ENCODE measurements around the gene SYT14. TPM values are rescaled to one million over a fixed set of nuclear protein-coding genes. Genes with fewer than 3 reads are reported as not detected.

SYT14 gene
- total RNA-seq, 1 experiment from 2014 or later, result 0.07 TPM

- Histone ChIP-seq H3K79me2 (ENCODE audit: insufficient read depth, low read length) (no peaks in the 10 kb centered on the region), H4K20me1 (ENCODE audit: insufficient read depth) (no peaks in the 10 kb centered on the region), H3K27me3 (ENCODE audit: insufficient read depth, low read length) (peaks cover 65% of the 10 kb centered on the region), H3K4me3 (replicated peaks in 1 of 2; ENCODE audit: low read depth in 1 of 2, low read length in 2 of 2) (no peak overlapping the region), H3K9ac (ENCODE audit: low read length) (no peak overlapping the region), H3K9me3 (ENCODE audit: control insufficient read depth in 1 of 2, insufficient read depth in 1 of 2, low read depth in 1 of 2, low read length in 2 of 2) (no peaks in the 10 kb centered on the region), H3K9me2 (ENCODE audit: insufficient read depth) (no peaks in the 10 kb centered on the region), H3K27ac (ENCODE audit: low read depth, low read length) (no peak overlapping the region), H3K4me2 (ENCODE audit: low read length) (no peak overlapping the region), H3K4me1 (ENCODE audit: control insufficient read depth in 1 of 2, insufficient read depth in 2 of 2, low read length in 2 of 2) (no peaks in the 10 kb centered on the region), H2AFZ (ENCODE audit: low read depth, low read length, poor library complexity, severe bottlenecking) (no peak overlapping the region), H3K36me3 (ENCODE audit: control insufficient read depth in 1 of 2, insufficient read depth in 2 of 2, low read length in 2 of 2) (no peaks in the 10 kb centered on the region)
- intact Hi-C loops (cut with micrococcal nuclease), result no loop called here
- CTCF ChIA-PET, result no interaction called here
- RAD21 ChIA-PET (ENCODE audit: low non-redundant PET in 1 of 2, low total read pairs in 2 of 2, uncharacterized antibody in 2 of 2, unreplicated experiment in 2 of 2), result no interaction called here
- DNase-seq (ENCODE audit: low read depth, low spot score) (no peak), ATAC-seq (no peak)
- no peak for TF ChIP-seq ZFX (IDR thresholded peaks at IDR 0.05)
- TF ChIP-seq SIN3A (IDR thresholded peaks at IDR 0.05; ENCODE audit: low read depth), result no peak
- no peak for TF ChIP-seq POLR2AphosphoS5 (IDR thresholded peaks at IDR 0.05; ENCODE audit: low read depth, low read length)
- TF ChIP-seq JUND (IDR thresholded peaks at IDR 0.05), result no peak
- POLR2A ChIA-PET, result no interaction called here
- BruUV-seq (replicated peaks), result no TSS peak
Measured at GRCh38 chr1:209959623-209960022, 21.6 kb downstream of the SYT14 start.

- ATAC-seq (no peak), DNase-seq (ENCODE audit: low read depth, low spot score) (no peak)
- Histone ChIP-seq H2AFZ (ENCODE audit: low read depth, low read length, poor library complexity, severe bottlenecking) (no peak overlapping the region), H3K4me1 (ENCODE audit: control insufficient read depth in 1 of 2, insufficient read depth in 2 of 2, low read length in 2 of 2) (no peaks in the 10 kb centered on the region), H3K4me3 (replicated peaks in 1 of 2; ENCODE audit: low read depth in 1 of 2, low read length in 2 of 2) (no peak overlapping the region), H3K27me3 (ENCODE audit: insufficient read depth, low read length) (peaks cover 61% of the 10 kb centered on the region), H4K20me1 (ENCODE audit: insufficient read depth) (no peaks in the 10 kb centered on the region), H3K79me2 (ENCODE audit: insufficient read depth, low read length) (no peaks in the 10 kb centered on the region), H3K4me2 (ENCODE audit: low read length) (no peak overlapping the region), H3K36me3 (ENCODE audit: control insufficient read depth in 1 of 2, insufficient read depth in 2 of 2, low read length in 2 of 2) (no peaks in the 10 kb centered on the region), H3K9me3 (ENCODE audit: control insufficient read depth in 1 of 2, insufficient read depth in 1 of 2, low read depth in 1 of 2, low read length in 2 of 2) (no peaks in the 10 kb centered on the region), H3K27ac (ENCODE audit: low read depth, low read length) (no peak overlapping the region), H3K9me2 (ENCODE audit: insufficient read depth) (no peaks in the 10 kb centered on the region), H3K9ac (ENCODE audit: low read length) (no peak overlapping the region)
- POLR2A ChIA-PET, result no interaction called here
- intact Hi-C loops (cut with micrococcal nuclease), result no loop called here
- no TSS peak for BruUV-seq (replicated peaks)
- CTCF ChIA-PET, result no interaction called here
- TF ChIP-seq, protein P1, sequence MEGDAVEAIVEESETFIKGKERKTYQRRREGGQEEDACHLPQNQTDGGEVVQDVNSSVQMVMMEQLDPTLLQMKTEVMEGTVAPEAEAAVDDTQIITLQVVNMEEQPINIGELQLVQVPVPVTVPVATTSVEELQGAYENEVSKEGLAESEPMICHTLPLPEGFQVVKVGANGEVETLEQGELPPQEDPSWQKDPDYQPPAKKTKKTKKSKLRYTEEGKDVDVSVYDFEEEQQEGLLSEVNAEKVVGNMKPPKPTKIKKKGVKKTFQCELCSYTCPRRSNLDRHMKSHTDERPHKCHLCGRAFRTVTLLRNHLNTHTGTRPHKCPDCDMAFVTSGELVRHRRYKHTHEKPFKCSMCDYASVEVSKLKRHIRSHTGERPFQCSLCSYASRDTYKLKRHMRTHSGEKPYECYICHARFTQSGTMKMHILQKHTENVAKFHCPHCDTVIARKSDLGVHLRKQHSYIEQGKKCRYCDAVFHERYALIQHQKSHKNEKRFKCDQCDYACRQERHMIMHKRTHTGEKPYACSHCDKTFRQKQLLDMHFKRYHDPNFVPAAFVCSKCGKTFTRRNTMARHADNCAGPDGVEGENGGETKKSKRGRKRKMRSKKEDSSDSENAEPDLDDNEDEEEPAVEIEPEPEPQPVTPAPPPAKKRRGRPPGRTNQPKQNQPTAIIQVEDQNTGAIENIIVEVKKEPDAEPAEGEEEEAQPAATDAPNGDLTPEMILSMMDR (IDR thresholded peaks at IDR 0.05 in 2 of 3, conservative IDR thresholded peaks at IDR 0.05 in 1 of 3; ENCODE audit: borderline replicate concordance in 1 of 3, insufficient read depth in 1 of 3, low read depth in 2 of 3, low read length in 2 of 3), result no peak
- no peak for TF ChIP-seq ZNF274 (IDR thresholded peaks at IDR 0.05; ENCODE audit: low read depth, low read length)
- TF ChIP-seq JUND (IDR thresholded peaks at IDR 0.05), result no peak
- TF ChIP-seq, protein P2, sequence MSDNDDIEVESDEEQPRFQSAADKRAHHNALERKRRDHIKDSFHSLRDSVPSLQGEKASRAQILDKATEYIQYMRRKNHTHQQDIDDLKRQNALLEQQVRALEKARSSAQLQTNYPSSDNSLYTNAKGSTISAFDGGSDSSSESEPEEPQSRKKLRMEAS (IDR thresholded peaks at IDR 0.05), result no peak
- no peak for TF ChIP-seq SRF (IDR thresholded peaks at IDR 0.05; ENCODE audit: low read depth)
- no peak for TF ChIP-seq ELF1 (IDR thresholded peaks at IDR 0.05; ENCODE audit: borderline replicate concordance, low read depth)
- TF ChIP-seq, protein P3, sequence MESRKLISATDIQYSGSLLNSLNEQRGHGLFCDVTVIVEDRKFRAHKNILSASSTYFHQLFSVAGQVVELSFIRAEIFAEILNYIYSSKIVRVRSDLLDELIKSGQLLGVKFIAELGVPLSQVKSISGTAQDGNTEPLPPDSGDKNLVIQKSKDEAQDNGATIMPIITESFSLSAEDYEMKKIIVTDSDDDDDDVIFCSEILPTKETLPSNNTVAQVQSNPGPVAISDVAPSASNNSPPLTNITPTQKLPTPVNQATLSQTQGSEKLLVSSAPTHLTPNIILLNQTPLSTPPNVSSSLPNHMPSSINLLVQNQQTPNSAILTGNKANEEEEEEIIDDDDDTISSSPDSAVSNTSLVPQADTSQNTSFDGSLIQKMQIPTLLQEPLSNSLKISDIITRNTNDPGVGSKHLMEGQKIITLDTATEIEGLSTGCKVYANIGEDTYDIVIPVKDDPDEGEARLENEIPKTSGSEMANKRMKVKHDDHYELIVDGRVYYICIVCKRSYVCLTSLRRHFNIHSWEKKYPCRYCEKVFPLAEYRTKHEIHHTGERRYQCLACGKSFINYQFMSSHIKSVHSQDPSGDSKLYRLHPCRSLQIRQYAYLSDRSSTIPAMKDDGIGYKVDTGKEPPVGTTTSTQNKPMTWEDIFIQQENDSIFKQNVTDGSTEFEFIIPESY (IDR thresholded peaks at IDR 0.05; ENCODE audit: extremely low read depth, insufficient replicate concordance, low read length), result no peak
- no peak for TF ChIP-seq POLR2A (IDR thresholded peaks at IDR 0.05; ENCODE audit: borderline replicate concordance, extremely low read depth, insufficient read depth, insufficient read length)
- RAD21 ChIA-PET (ENCODE audit: low non-redundant PET in 1 of 2, low total read pairs in 2 of 2, uncharacterized antibody in 2 of 2, unreplicated experiment in 2 of 2), result no interaction called here
Measured at GRCh38 chr1:209960926-209961325, 22.9 kb downstream of the SYT14 start.

Data from HCT116 (cell line).